ENCODE measurements around the gene EFHB.

The EFHB gene

DNA sequence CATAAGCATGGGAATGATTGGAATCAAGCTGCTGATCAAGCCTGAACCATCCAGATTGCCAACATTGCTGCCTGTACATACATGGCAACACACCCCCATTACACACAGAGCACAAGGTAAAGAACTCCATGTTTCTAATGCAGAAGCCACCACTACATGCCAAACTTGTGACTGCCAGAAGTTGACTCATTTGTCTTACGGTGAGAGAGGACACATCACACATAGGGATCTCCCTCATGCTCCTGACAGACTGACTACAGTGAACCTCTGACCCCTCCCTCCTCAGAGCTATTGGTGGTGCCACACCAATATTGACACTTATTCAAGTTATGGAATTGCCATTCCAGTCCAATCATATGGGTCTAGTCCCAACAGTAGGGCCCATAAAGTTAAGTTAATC lies 42.3 kb downstream of the EFHB start:
- TF ChIP-seq POLR2AphosphoS5 (IDR thresholded peaks at IDR 0.05; ENCODE audit: low read depth, low read length), result no peak
- TF ChIP-seq FOXP2 (optimal IDR thresholded peaks at IDR 0.05; ENCODE audit: borderline replicate concordance, extremely low read depth, extremely low read length, insufficient read depth), result no peak
- TF ChIP-seq, protein P1, sequence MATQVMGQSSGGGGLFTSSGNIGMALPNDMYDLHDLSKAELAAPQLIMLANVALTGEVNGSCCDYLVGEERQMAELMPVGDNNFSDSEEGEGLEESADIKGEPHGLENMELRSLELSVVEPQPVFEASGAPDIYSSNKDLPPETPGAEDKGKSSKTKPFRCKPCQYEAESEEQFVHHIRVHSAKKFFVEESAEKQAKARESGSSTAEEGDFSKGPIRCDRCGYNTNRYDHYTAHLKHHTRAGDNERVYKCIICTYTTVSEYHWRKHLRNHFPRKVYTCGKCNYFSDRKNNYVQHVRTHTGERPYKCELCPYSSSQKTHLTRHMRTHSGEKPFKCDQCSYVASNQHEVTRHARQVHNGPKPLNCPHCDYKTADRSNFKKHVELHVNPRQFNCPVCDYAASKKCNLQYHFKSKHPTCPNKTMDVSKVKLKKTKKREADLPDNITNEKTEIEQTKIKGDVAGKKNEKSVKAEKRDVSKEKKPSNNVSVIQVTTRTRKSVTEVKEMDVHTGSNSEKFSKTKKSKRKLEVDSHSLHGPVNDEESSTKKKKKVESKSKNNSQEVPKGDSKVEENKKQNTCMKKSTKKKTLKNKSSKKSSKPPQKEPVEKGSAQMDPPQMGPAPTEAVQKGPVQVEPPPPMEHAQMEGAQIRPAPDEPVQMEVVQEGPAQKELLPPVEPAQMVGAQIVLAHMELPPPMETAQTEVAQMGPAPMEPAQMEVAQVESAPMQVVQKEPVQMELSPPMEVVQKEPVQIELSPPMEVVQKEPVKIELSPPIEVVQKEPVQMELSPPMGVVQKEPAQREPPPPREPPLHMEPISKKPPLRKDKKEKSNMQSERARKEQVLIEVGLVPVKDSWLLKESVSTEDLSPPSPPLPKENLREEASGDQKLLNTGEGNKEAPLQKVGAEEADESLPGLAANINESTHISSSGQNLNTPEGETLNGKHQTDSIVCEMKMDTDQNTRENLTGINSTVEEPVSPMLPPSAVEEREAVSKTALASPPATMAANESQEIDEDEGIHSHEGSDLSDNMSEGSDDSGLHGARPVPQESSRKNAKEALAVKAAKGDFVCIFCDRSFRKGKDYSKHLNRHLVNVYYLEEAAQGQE (IDR thresholded peaks at IDR 0.05; ENCODE audit: insufficient read depth in 1 of 2, low read depth in 2 of 2, low read length in 2 of 2), result no peak
- TF ChIP-seq TAF1 (IDR thresholded peaks at IDR 0.05; ENCODE audit: borderline replicate concordance, insufficient read depth, low read length), result no peak
- no peak for TF ChIP-seq SIN3A (IDR thresholded peaks at IDR 0.05; ENCODE audit: borderline replicate concordance, insufficient read depth, low read length)

DNA sequence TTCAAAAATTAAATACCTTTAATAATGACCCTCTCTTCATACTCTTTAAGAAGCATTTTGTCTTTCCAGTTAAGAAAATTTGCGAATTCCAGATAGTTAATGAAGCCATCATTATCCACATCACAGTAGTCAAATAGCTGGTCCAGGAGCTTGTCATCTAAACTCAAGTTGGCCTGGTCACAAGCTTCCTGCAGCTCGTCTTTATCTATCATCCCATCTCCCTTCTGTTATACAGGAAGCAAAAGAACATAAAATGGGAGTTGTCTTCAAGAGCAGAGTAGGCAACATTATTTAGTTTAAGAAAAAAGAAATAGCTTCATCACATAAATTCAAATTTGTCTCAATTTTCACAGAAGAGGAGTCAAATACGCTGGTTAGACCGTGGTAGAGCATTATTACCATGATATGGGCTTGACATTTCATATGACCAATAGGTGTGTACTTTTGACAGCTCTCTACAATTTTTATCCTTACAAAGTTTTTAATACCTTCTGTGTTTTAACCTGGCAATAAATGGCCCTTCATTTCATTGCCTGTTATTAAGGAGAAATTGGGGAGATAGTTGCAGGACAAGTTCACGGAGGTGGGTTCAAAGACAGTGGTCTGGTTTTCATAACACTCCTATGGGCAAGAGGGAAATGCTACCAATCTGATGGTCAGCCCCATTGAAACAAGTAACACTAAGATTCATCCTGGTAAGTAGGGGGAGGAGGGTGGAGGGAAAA lies 45.4 kb downstream of the EFHB start:
- TF ChIP-seq, protein P1 (IDR thresholded peaks at IDR 0.05; ENCODE audit: insufficient read depth in 1 of 2, low read depth in 2 of 2, low read length in 2 of 2), result no peak
- TF ChIP-seq SIN3A (IDR thresholded peaks at IDR 0.05; ENCODE audit: borderline replicate concordance, insufficient read depth, low read length), result no peak
- no peak for TF ChIP-seq POLR2AphosphoS5 (IDR thresholded peaks at IDR 0.05; ENCODE audit: low read depth, low read length)
- TF ChIP-seq TAF1 (IDR thresholded peaks at IDR 0.05; ENCODE audit: borderline replicate concordance, insufficient read depth, low read length), result no peak
- TF ChIP-seq FOXP2 (optimal IDR thresholded peaks at IDR 0.05; ENCODE audit: borderline replicate concordance, extremely low read depth, extremely low read length, insufficient read depth), result no peak

DNA sequence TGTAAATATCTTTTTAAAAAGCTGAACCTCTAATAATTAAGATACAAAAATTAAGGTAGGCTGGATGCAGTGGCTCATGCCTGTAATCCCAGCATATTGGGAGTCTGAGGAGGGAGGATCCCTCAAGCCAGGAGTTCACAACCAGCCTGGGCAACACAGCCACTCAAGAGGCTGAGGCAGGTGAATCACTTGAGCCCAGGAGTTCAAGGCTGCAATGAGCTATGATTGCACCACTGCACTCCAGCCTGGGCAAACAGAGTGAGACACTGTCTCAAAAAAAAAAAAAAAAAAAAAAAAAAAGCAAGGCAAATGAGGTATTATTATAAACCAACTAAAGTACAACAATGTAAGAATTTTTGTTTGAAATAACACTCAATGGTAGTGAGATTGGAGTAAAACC lies 47.6 kb downstream of the EFHB start:
- no peak for TF ChIP-seq FOXP2 (optimal IDR thresholded peaks at IDR 0.05; ENCODE audit: borderline replicate concordance, extremely low read depth, extremely low read length, insufficient read depth)
- TF ChIP-seq TAF1 (IDR thresholded peaks at IDR 0.05; ENCODE audit: borderline replicate concordance, insufficient read depth, low read length), result no peak
- TF ChIP-seq, protein P1 (IDR thresholded peaks at IDR 0.05; ENCODE audit: insufficient read depth in 1 of 2, low read depth in 2 of 2, low read length in 2 of 2), result no peak
- TF ChIP-seq POLR2AphosphoS5 (IDR thresholded peaks at IDR 0.05; ENCODE audit: low read depth, low read length), result no peak
- no peak for TF ChIP-seq SIN3A (IDR thresholded peaks at IDR 0.05; ENCODE audit: borderline replicate concordance, insufficient read depth, low read length)

DNA sequence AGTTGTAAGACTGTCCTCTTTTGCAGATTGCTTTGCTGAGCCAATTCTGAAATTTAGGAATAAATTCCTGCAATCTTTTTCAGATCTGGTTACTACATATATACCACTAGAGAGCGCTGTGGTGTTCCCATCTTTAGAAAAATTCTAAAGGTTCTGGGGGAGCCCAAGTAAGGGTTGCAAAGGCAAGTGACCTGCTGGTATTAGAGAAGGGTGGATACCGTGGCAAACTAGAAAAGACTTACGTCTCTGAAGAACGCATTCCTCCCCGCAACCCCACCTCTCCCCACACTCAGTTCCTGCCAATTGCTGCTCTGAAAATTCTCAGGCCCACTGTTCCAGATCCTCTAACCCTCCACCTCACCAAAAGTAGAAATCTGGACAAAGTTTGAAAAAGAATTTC lies 48.5 kb downstream of the EFHB start:
- no peak for TF ChIP-seq TAF1 (IDR thresholded peaks at IDR 0.05; ENCODE audit: borderline replicate concordance, insufficient read depth, low read length)
- TF ChIP-seq, protein P1 (IDR thresholded peaks at IDR 0.05; ENCODE audit: insufficient read depth in 1 of 2, low read depth in 2 of 2, low read length in 2 of 2), result no peak
- TF ChIP-seq FOXP2 (optimal IDR thresholded peaks at IDR 0.05; ENCODE audit: borderline replicate concordance, extremely low read depth, extremely low read length, insufficient read depth), result no peak

Data from PFSK-1 (cell line).